HepG2 (cell line): ENCODE data around the gene THPO. TPM values are rescaled to one million over a fixed set of nuclear protein-coding genes. Genes with fewer than 3 reads are reported as not detected.
A peak's percentile ranks its signal among the peaks of the same experiment; 100 is the strongest.

Source experiments
- AKNA ChIP-seq: sonication (generic); formaldehyde crosslinking; IDR thresholded peaks from 2 replicates; pipeline ENCODE4 v1.4.0; 2020; ENCODE audit warnings: missing genetic modification reagents, borderline replicate concordance
- ATF2 ChIP-seq: sonication (generic); formaldehyde crosslinking; IDR thresholded peaks from 2 replicates; pipeline ENCODE4 v1.4.0; 2020; ENCODE audit warnings: missing genetic modification reagents
- CREBL2 ChIP-seq: sonication (generic); formaldehyde crosslinking; IDR thresholded peaks from 2 replicates; pipeline ENCODE4 v1.8.1; 2023; ENCODE audit warnings: missing genetic modification reagents, mild to moderate bottlenecking, borderline replicate concordance
- HNF1A ChIP-seq, 2 experiments: sonication (generic) in 1 of 2; formaldehyde crosslinking in 1 of 2; IDR thresholded peaks; 2 replicates each; pipeline versions ENCODE4 v1.4.0 to v1.6.1; 2016 to 2020; ENCODE audit warnings: borderline replicate concordance in 1 of 2, low read depth in 1 of 2, mild to moderate bottlenecking in 1 of 2, missing genetic modification reagents in 1 of 2
- KLF16 ChIP-seq, 2 experiments: sonication (generic) in 1 of 2; formaldehyde crosslinking in 1 of 2; IDR thresholded peaks; 2 replicates each; pipeline versions ENCODE4 v1.6.1 to v1.8.0; 2016 to 2023; ENCODE audit warnings: missing genetic modification reagents in 2 of 2, missing compliant biosample characterization in 1 of 2
- MLX ChIP-seq: IDR thresholded peaks from 2 replicates; pipeline ENCODE4 v1.6.1; 2016
- SP140L ChIP-seq: sonication (generic); formaldehyde crosslinking; IDR thresholded peaks from 2 replicates; pipeline ENCODE4 v1.4.0; 2020; ENCODE audit warnings: missing genetic modification reagents, borderline replicate concordance
- XBP1 ChIP-seq: sonication (generic); formaldehyde crosslinking; IDR thresholded peaks from 2 replicates; pipeline ENCODE4 v1.5.0; 2020; ENCODE audit warnings: missing genetic modification reagents
- ZNF550 ChIP-seq: sonication (generic); formaldehyde crosslinking; IDR thresholded peaks from 2 replicates; pipeline ENCODE4 v1.4.0; 2020; ENCODE audit warnings: mild to moderate bottlenecking, missing genetic modification reagents, borderline replicate concordance
- ZNF747 ChIP-seq: sonication (generic); formaldehyde crosslinking; IDR thresholded peaks from 2 replicates; pipeline ENCODE4 v1.8.1; 2023; ENCODE audit warnings: missing genetic modification reagents, mild to moderate bottlenecking, borderline replicate concordance
- ZNF766 ChIP-seq: sonication (generic); formaldehyde crosslinking; IDR thresholded peaks from 2 replicates; pipeline ENCODE4 v1.5.0; 2020; ENCODE audit warnings: missing genetic modification reagents, borderline replicate concordance
- ZNF790 ChIP-seq: sonication (generic); formaldehyde crosslinking; IDR thresholded peaks from 2 replicates; pipeline ENCODE4 v1.8.0; 2022; ENCODE audit warnings: missing genetic modification reagents, mild to moderate bottlenecking, borderline replicate concordance
- ZNF792 ChIP-seq: IDR thresholded peaks from 2 replicates; pipeline ENCODE4 v1.6.1; 2016
- ZNF839 ChIP-seq: sonication (generic); formaldehyde crosslinking; IDR thresholded peaks from 2 replicates; pipeline ENCODE4 v1.4.0; 2020; ENCODE audit warnings: missing genetic modification reagents, mild to moderate bottlenecking, borderline replicate concordance
- polyA plus RNA-seq, 8 experiments: library from polyadenylated mRNA; depleted of rRNA in 3 of 8; stranded (reverse) in 7 of 8; unstranded in 1 of 8; fragments of >200 nt; fragmentation: Illumina TruSeq in 4 of 8; extraction: Trizol in 4 of 8; gene quantifications; 2 replicates each; pipeline versions ENCODE4 v1.2.1 to v1.2.3, GENCODE V29; 2011 to 2016; ENCODE audit warnings: low read depth in 4 of 8, missing spikeins in 1 of 8, mixed read lengths in 1 of 8; ENCODE audit not compliant: insufficient read depth in 1 of 8
- total RNA-seq, 5 experiments: library from RNA; depleted of rRNA; stranded (reverse); fragments of >200 nt; fragmentation: Illumina TruSeq; extraction: Trizol; gene quantifications; 2 replicates each; pipeline ENCODE4 v1.2.3, GENCODE V29; 2016; ENCODE audit warnings: low read depth in 1 of 5

Gene THPO
- total and polyA plus RNA-seq, 2 of the 13 experiments (the other 11 are each of a cell fraction or from before 2014, with no cell fraction given) = 2.8 to 4.8 TPM

GRCh38 chr3:184335661-184336546, 42.1 kb downstream of the THPO start (continued):
- no peak for TF ChIP-seq AKNA (CRISPR knock-in tag)
- TF ChIP-seq ATF2 = peak; percentile 83
- TF ChIP-seq SP140L (CRISPR knock-in tag) = 0 out of 2 replicates have a peak, but pooled peaks have one; percentile 11
- peak; percentile 30; the same call in 1 of the 2 replicates for TF ChIP-seq ZNF792 (CRISPR knock-in tag)
- TF ChIP-seq XBP1 (CRISPR knock-in tag) = no peak
- TF ChIP-seq MLX = 0 out of 2 replicates have a peak, but pooled peaks have one; percentile 23
- 0 out of 2 replicates have a peak, but pooled peaks have one; percentile 63 for TF ChIP-seq ZNF550 (CRISPR knock-in tag)
- TF ChIP-seq ZNF747 (CRISPR knock-in tag) = 0 out of 2 replicates have a peak, but pooled peaks have one; percentile 63
- TF ChIP-seq CREBL2 (CRISPR knock-in tag) = no peak
- 0 out of 2 replicates have a peak, but pooled peaks have one; percentile 28 for TF ChIP-seq ZNF790 (CRISPR knock-in tag)
- TF ChIP-seq HNF1A (IDR thresholded peaks at IDR 0.05; ENCODE audit: low read depth) = no peak
- peak; percentile 36; the same call in 1 of the 2 replicates for TF ChIP-seq HNF1A (CRISPR knock-in tag; IDR thresholded peaks at IDR 0.05; ENCODE audit: borderline replicate concordance)
- TF ChIP-seq ZNF839 (CRISPR knock-in tag) = 0 out of 2 replicates have a peak, but pooled peaks have one; percentile 20
- peak in 1 of 2 experiments; percentile 55; a peak in 2 of 4 replicates for TF ChIP-seq KLF16 (CRISPR knock-in tag; IDR thresholded peaks at IDR 0.05)
- no peak for TF ChIP-seq ZNF766 (CRISPR knock-in tag)
